Fibroblast of skin of back (primary cell): ENCODE data around the gene PGLYRP1.

ENCODE experiments used
- DNase-seq: peaks from one replicate; pipeline ENCODE4 v3.0.0-alpha.2; 2013

The PGLYRP1 gene

DNA sequence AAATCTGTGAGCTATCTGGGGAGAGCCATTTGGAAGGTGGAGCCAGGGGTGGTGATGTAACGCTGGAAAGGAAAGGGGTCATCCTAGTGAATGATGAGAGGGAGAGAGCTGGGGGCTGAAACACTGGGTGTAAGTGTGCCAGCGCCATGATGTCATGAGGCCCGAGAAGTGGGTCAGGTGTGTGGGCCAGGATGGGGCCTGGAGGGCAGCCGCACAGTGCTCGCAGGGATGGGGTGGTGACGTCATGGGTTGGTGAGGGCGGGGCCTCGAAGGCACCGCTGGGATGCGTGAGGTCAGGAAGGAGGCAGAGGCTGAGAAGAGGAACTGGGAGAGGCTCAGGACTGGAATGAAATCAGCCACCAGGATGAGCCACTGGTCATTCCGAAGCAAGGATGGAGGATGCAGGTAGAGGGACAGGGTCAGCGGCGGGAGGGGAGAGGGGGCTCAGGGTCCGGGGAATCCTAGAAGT lies 23.2 kb downstream of the PGLYRP1 start:
- DNase-seq = peak; percentile 24

DNA sequence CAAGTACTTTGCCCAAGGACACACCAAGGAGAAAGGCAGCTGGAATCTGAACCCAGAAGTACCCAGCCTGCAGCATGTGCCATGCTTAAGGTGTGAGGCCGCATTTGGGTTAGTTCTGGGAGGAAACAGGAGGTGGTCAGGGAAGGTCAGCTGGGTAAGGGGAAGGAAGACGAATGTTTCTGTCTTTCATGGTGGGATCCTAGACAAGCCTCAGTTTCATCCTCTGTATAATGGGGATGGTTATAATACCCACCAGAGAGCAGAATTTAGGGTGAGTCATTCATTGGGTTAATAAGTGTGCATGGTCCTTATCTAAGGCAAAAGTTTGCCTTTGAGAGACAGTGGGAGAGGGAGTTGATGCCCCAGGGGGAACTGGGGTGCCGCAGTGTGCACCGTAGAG lies 24.0 kb downstream of the PGLYRP1 start:
- no peak for DNase-seq

DNA sequence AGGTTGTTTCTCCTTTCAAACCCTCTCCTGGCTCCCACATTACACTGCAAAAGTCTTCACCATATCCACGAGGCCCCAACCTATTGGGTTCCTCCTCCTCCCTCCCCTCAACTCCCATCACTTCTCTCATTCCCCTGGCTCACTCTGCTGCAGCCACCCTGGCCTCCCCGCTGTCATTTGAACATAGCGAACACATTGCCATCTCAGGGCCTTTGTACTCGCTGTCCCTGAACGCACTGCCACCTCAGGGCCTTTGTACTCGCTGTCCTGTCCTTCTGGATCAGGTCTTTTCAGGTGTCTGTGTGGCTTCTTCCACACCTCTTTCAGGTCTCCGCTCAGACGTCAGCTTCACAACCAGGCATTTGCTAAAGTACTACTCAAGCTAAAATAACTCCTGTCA lies 25.9 kb downstream of the PGLYRP1 start:
- no peak for DNase-seq

DNA sequence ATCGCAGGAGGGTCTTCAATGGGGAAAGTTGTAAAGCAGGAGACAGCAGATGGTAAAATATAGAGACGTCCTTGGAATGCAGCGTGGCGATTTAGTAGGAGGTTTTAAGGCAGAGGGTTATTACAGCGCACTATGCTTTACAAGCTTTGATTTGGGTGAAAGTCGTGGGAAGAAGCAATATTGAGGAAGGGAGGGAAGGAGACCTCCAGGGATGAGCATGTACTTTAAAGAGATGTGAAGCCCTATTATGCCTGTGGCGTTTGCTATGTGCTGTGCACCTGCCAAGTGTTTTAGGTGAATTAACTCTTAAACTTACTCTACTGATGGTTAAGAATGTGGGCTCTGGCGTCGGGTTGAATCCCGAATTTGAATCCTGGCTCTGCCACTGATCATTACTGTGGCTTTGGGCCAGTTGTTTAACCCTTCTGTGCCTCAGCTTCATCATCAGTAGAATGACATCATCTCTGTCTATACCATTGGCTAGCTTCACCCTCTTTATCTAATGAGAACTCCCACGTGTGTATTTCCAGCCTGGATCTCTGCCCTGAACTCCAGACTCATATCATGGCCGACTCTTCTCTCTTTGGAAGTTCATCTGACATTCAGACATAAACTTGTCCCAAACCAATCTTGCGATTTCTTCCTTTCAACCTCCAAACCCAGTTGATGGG lies 27.0 kb downstream of the PGLYRP1 start:
- no peak for DNase-seq

DNA sequence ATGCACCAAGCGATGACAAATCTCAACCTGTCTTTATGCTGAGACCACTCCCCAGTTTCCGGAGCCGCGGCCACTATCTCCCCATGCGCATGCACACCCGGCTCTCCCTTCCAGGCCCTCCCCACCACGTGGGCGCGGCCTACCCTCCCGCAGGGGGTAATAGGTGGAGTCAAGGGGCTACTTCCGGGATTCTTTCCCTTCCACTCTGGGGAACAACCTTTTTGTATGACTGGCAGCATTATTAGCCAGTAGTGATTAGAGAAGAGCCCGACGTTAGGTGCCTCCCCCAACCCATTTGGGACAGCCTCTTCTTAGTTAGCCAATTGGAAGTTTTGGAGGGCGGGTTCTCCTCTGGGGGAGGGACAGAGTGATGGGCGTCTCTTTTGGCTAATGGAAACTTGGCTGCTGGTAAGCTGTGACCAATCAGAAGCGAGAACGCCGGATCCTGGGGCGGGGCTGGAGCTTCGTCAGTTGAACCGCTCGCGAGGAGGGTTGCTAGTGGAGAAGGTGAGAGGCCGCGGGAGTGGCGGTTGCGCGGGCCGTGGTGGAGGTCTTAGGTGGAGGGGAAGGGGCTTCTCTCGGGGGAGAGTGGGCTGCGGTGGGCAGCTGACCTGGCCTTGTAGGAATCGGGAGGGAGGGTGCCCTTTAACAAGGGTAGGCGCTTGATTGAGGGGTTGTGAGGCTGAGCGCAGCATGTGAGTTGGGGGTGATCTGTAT lies 27.7 kb downstream of the PGLYRP1 start, which contains the start of gene CCDC61:
TSS of gene CCDC61 (plus strand) at position 470 of the 717 bp plus-strand sequence. CDS start 7,552 bp downstream, outside the sequence.
- peak; percentile 100 for DNase-seq

DNA sequence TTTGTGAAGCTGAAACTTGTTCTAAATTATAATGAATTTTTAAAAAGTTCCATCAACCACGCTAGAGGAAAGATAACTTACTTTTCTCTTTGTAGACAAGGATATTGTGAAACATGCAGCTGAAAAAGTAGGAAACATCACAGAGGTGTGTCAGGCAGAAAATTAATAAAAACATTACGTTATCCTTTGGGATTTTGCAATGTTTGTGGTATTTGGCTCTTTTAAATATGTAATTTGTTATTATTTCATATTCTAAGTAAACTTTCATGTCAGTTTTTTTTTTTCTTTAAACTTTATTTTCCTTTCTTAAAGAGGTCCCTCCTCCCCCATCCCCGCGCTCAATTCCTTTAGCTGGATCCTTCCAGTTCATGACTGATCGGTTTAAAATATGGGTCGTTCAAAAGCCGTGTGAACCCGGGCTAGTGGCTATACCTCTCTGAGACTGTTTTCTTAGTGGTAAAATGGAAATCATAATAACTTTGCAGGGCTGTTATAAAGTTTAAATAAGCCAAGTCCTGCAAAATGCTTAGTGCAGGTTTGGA lies 28.3 kb downstream of the PGLYRP1 start:
- DNase-seq = no peak

DNA sequence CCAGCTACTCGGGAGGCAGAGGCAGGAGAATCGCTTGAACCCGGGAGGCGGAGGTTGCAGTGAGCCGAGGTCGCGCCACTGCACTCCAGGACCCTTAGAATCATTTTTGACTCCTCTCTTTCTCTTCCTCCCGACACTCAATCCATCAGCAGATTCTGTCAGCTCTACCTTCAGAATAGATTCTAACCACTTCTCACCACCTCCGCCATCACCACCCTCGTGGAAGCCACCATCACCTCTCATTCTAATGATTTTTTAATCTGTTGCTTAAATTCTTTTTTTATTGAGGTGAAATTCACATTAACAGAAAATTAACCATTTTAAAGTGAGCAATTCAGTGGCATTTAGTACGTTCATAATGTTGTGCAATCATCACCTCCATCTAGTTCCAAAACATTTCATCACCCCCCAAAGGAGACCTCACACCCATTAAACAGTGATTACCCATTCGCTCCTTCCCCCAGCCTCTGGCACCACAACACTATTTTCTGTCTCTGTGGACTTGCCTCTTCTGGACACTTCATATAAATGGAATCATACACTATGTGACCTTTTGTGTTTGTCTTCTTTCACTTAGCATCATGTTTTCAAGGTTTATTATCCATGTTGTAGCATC lies 32.6 kb downstream of the PGLYRP1 start:
- no peak for DNase-seq

DNA sequence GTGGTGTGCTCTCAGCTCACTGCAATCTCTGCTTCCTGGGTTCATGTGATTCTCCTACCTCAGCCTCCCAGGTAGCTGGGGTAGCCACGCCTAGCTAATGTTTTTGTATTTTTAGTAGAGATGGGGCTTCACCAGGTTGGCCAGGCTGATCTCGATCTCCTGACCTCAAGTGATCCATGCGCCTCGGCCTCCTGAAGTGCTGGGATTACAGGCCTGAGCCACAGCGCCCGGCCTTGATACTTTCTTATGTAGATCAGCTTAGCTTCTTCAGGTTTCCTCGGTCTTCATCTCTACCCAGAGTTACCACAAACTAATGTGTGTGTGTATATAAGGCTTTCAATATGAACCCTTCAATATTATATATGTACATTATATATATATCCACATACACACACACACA lies 37.5 kb downstream of the PGLYRP1 start:
- no peak for DNase-seq

DNA sequence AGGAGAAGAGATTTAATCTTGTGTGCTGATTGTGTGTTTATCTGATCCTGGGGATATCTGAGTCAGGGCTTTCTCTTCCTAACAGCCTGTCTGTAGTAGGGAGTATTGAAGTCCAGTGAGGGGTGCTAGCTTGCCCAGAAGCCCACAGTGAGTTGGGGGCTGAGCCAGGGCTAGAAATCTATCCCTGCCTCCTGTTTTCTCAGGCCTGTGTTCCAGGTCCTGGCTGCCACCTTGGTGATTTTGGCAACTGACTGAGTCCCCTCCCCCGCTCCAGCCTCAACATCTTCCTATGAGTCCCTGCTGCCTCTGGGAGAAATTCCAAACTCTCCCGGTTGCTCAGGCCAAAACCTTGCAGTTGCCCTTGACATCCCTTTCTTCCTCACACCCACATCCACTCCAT lies 41.5 kb downstream of the PGLYRP1 start:
- no peak for DNase-seq

DNA sequence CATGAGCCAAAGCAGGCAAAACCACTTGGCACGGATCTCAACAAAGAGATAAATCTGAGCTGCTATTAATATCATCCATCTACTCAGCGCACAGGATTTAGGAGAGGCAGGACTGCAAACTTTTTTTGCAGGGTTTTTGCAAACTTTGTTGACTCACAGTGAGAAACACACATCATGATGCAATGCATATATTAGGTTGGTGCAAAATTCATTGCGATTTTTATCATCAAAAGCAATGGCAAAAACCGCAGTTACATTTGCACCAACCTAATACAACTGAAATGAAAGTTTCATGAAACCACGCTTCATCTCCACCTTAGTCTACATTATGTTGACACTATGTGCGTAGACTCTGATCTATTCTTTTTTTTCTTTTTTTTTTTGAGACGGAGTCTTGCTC lies 44.7 kb downstream of the PGLYRP1 start:
- no peak for DNase-seq

DNA sequence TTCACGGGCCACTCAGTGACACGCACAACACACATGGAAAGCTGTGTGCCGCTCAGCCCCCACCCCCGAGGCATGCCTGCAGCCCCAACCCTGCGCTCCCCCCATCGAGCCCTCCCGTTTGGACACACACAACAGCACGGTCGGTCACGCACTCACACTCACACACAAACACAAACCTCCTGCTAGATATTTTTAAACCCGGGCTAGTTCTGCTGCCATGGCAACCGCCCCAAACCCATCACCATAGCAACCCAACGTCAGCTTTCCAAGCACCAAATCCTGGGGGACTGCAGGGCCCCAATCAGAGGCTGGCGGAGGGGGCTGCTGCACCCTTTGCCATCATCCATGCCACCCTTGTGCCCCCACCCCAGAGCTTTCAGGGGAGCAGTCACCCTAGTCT lies 46.7 kb downstream of the PGLYRP1 start:
- DNase-seq = no peak

DNA sequence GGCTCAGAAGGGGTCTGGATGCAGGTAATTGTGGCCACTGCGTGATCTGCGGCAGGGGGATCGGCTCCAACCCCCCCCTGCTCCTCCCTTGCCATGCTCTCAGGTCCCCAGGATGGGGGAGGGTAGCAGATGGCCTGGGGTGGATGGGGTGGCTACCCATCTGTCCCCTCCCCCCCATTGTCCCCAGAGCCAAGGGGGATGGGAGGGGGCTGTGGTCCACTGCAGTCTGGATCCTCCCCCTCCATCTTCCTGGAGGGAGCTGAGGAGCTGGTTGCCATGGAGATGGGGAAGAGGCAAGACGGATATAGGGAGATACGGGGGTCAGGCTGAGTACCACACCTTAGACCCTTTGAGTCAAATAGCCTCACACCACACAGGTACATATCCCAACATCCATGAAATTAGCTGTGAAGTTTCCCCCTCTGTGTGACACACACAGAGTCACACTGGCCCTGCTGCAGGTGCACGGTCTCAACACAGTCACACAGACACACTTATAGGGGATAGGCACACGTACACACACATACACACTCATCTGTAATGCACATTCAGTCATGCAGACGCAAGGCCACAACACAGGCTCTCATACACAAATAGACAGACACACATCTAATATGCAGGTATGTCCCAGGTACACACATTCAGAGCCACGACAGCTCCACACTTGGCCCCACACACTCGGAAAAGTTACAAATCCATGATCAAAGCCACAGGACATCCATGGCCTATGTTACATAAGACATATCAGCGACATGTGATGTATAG lies 47.4 kb downstream of the PGLYRP1 start:
- no peak for DNase-seq

DNA sequence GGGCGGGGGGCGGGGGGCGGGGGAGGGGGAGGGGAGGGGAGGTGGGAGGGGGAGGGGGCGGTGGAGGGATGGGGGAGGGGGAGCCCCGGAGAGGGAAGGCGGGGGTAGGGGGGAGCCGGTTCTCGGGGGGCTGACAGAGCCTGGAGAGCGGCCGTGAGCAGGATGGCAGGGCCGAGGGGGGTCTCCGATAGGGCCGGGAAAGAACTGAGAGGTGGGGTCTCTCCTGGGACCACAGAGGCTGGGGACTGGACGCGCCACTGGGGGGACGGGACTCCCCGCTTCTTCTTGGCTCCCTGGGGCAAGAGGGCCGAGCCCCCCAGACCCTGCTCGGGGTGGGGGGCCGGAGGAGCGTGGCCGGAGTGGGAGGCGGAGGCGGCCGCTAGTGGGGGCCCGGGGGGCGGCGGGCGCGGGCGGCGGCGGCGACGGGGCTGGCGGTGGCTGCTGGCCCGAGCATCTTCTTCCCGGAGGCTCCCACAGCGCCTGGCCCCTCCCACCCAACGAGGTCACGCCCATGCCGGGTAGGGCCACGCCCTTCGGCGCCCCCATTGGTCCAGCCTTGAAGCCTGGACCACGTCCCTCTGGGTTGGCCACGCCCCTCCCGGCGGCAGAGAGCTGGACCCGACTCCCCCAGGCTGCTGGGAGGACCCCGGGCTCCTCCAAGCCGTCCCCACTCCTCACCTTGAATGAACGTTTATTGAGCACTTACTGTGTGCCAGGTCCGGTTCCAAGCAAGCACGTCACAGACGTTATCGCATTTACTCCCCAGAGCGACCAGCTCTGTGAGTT lies 49.1 kb downstream of the PGLYRP1 start, which contains the start of gene NOVA2:
TSS of gene NOVA2 (minus strand) at position 313 of the 786 bp plus-strand sequence. CDS start 514 bp downstream, outside the sequence.
- DNase-seq = peak; percentile 59

DNA sequence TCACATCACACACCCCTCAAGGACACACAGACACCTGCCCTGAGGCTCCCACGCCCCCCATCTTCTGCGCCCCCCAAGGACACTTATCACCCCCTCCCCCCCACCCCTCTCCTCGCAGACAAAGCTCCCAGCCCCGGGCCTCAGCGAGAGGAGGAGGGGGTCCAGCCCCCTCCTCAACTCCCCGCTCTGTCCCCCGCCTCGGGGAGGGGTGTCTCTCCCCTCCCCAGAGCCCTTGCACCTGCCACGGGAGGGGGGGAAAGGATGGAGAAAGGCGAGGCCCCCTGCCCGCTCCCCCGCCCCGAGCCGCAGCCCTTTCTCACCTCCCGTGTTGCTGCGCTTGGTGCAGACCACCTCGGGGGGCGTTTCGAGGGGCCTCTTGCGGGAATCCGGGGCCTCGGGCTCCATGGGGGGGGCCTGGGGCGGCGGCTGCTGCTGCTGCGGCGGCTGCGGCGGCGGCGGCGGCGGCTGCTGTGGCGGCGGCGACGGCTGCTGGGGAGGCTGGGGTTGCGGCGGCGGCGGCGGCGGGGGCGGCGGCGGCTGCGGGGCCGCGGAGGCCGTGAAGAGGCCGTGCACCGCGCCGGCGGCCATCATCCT lies 49.8 kb downstream of the PGLYRP1 start:
- no peak for DNase-seq

DNA sequence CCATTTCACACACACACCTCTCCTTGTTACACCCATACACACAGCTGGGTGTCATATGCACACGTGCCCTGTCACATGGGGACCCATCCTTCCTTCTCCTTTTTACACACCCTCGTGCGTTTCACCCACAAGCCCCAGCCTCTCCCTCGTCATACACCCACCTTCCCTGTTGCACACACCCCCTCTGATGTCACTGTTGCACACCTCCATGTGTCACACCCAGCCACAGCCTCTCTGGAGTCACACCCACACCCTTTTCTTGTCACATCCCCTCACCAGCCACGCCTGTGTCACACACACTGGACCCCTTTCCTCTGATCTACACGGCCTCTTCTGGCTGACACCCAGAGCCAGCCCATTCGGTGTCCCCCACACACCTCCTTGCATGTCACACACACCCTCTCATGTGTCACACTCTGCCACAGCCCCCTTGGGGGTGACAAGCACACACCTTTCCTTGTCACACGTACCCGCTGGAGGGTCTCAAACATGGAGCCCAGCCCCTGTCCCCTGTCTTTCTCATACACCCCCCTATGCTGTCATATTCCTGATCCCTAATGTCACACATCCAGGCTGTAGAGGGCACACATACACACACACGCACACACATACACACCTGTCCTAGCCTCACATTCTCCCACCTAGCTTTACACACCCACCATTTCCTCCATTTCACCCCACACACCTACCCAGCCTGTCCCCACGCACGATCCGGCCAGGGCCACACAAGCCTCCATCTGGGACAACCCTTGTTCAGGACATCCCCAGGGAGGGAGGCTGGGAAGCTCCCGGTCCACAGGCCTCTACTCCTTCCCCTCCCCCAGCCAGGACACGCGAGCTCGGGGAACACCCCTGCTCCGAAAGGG lies 50.5 kb downstream of the PGLYRP1 start:
- no peak for DNase-seq

DNA sequence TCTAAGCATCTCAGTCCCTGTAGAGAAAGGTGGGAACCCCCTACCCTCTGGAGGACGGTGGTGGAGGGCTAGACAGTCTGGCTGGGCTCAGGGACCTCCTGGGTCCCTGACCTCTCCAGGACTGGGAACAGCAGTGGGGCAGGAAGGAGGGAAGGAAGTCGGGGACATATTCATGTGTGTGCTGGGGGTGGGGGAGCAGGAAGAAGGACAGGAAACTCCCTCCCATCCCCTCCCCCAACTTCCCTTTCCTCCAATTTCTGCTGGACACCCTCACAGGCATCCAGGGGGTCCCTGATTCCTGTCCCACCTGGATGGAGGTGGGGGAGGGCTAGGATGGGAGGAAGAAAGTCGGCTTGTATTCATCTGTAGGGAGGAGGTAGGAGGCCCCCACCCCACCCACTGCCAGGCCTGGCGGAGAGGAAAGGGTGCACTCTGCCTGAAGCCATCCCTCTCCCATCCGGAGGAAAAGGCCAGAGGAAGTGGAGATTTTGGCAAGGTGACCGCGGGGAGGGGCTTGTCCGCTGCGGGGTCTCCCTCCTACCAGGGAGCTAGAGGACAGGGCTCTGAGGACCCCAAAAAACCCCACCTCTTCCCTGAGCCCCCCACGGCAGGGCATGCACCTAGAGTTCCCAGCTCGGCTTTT lies 51.5 kb downstream of the PGLYRP1 start:
- DNase-seq = no peak

DNA sequence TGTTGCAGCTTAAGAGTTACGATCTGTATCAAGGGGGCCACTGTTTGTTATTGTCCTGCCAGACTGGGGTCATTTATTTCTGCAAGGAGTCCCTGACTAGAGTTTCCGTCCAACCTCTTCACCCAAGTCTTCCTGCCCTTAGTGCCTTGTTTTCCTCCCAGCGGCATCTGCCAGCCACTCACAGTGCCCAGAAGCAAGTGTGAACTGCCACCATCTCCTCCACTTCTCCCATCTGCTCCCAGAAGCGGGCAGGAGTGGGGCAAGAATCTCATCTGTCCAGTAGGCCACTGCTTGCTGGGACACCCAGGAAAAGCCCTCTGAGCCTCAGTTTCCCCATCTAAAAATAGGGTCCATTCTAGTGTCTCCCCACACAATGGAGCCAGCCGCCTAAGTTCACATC lies 53.2 kb downstream of the PGLYRP1 start:
- no peak for DNase-seq
